ENCODE results near the gene ARIH1. TPM values are rescaled to one million over a fixed set of nuclear protein-coding genes. Genes with fewer than 3 reads are reported as not detected.
"Not testable (repeated sequence)": the region's sequence is repeated elsewhere in the genome, so short reads cannot be mapped to it uniquely, and the experiment has no call there.

The ARIH1 gene
- total and polyA plus RNA-seq, 2 experiments from 2014 or later = 24.5 to 29.5 TPM

DNA sequence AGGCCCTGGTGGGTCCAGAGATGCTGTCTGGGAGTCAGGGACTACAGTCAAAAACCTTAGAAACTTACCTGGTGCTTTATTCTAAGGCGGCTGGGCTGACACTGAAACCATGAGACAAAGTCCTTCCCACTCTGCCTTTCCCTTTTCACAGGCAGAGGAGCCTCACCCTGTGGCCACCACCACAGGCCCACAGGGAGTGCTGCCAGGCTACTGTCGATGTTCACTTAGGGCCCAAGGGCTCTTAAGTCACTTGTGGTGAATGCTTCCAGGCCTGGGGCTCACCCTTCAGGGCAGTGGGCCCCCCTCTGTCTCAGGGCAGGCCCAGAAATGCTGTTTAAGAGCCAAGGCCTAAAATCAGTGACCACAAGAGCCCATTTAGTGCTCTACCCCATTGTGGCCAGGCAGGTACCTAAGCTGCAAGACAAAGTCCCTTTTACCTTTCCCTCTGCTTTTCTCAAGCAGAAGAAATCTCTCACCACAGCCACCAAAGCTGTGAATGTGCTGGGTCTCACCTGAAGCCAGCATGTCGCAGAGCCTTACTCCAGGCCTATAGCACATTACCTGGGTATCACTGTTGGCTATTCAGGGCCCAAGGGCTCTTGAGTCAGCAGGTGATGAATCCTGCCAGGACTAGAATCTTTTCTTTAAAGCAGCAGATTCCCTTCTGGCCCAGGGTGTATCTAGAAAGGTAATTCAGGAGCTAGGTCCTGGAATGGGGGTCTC, 140.8 kb downstream of the ARIH1 start:
- TF ChIP-seq EZH2 (IDR thresholded peaks at IDR 0.05; ENCODE audit: insufficient read depth, poor library complexity, severe bottlenecking) (no peak), EZH2phosphoT487 (IDR thresholded peaks at IDR 0.05; ENCODE audit: insufficient read depth, low read depth) (no peak)
- Histone ChIP-seq H3K9me3 (ENCODE audit: low read depth) (no peaks in the 10 kb centered on the region), H3K36me3 (ENCODE audit: low read depth) (no peaks in the 10 kb centered on the region), H2AFZ (no peak overlapping the region), H4K20me1 (ENCODE audit: insufficient read depth) (no peaks in the 10 kb centered on the region), H3K9me2 (ENCODE audit: insufficient read depth) (no peaks in the 10 kb centered on the region), H3K79me2 (ENCODE audit: insufficient read depth) (no peaks in the 10 kb centered on the region), H3F3A (ENCODE audit: insufficient read depth) (no peaks in the 10 kb centered on the region), H3K27me3 (replicated peaks; ENCODE audit: insufficient read depth) (no peaks in the 10 kb centered on the region), H3K4me3 (no peak overlapping the region), H3K4me1 (ENCODE audit: insufficient read depth) (no peaks in the 10 kb centered on the region), H3K4me2 (ENCODE audit: unreplicated experiment) (no peak overlapping the region), H3K9ac (no peak overlapping the region), H3K27ac (no peak overlapping the region)
- 74 to 78% methylated on average over 3 of the region's 3 CpGs for WGBS, 2 experiments (ENCODE audit: low coverage in 1 of 2, low lambda C conversion rate in 2 of 2, missing lambda C conversion rate in 2 of 2)
- no peak for DNase-seq
- in situ Hi-C loops (cut with MboI) = no loop called here

DNA sequence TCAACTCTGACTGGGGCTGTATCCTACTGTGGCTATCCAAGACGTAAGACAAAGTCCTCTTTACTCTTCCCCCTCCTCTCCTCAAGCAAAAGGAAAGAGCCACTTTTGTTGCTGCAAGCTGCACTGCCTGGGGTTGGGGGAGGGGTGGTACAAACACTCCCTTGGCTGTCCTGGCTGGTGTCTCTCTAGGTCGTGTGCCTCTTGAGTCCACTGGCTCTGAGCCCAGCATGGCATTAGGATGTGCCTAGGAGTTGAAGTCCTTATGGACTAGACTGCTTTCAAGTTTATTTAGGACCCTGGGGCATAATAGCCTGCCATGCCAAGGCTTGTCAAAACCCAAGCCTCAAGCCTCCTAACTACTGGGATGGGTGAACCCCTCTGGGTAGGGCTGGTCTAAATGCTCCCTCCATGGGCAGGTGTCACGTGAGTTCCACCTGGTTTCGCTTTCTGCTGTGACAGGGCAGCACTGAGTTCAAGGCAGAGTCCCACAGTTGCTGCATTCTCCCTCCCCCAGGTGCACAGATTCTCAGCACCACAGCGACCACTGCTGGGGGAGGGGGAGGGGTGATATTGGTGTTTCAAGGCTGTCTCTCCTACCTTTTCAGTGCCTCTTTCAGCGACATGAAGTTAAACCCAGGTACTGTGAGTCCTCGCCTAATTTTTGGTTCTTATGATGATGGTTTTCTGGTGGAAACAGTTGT, 141.6 kb downstream of the ARIH1 start:
- H3K4me1 ChIP-seq (ENCODE audit: insufficient read depth); H3K9me2 ChIP-seq (ENCODE audit: insufficient read depth); in situ Hi-C loops (cut with MboI); H3K36me3 ChIP-seq (ENCODE audit: low read depth); H3F3A ChIP-seq (ENCODE audit: insufficient read depth); H3K27me3 ChIP-seq (replicated peaks; ENCODE audit: insufficient read depth); H3K9ac ChIP-seq; H3K4me3 ChIP-seq; H3K27ac ChIP-seq; DNase-seq; H3K4me2 ChIP-seq (ENCODE audit: unreplicated experiment); H2AFZ ChIP-seq; H3K79me2 ChIP-seq (ENCODE audit: insufficient read depth); H3K9me3 ChIP-seq (ENCODE audit: low read depth); H4K20me1 ChIP-seq (ENCODE audit: insufficient read depth): not testable (repeated sequence)
- 53 to 61% methylated on average over 6 to 7 of the region's 7 CpGs for WGBS, 2 experiments (ENCODE audit: low coverage in 1 of 2, low lambda C conversion rate in 2 of 2, missing lambda C conversion rate in 2 of 2)

DNA sequence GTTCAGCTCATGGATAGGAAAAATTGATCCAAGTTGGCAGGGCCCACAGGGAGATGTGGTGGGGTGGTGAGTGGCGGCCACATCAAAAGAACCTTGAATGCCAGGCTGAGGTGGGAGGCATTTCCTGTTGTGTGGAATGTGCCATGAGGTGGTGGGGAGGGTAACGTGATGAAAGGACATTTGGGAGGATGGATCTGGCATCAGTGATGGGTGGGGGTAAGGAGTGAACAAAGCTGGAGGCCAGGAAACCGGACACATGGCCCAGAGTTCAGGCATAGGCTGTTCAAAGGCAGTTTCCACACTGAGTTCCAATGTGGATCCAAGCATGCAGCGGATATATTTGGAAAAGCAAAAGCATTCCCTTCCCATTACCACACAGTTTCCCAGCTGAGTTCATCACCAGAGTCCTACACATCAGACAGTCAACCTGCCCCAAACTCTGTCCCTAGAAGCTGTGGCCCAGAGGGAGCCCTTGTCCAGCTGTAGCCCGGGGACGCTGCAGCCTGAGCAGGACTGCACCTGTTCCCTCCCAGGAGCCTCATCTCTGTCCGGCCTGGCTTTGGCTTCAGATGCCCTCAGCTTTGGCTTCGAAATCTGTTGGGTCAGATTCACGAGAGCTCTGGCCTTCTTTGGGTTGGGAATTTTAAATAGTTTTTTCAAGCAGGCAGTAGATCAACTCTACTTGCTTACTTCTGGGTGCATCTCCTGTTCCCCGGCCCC, 142.5 kb downstream of the ARIH1 start:
- no peaks in the 10 kb centered on the region for H3K36me3 ChIP-seq (ENCODE audit: low read depth)
- no peak overlapping the region for H3K4me3 ChIP-seq
- no peak for TF ChIP-seq EZH2phosphoT487 (IDR thresholded peaks at IDR 0.05; ENCODE audit: insufficient read depth, low read depth)
- no peak for TF ChIP-seq EZH2 (IDR thresholded peaks at IDR 0.05; ENCODE audit: insufficient read depth, poor library complexity, severe bottlenecking)
- 73 to 74% methylated on average over 10 of the region's 10 CpGs for WGBS, 2 experiments (ENCODE audit: low coverage in 1 of 2, low lambda C conversion rate in 2 of 2, missing lambda C conversion rate in 2 of 2)
- no peaks in the 10 kb centered on the region for H3K27me3 ChIP-seq (replicated peaks; ENCODE audit: insufficient read depth)
- in situ Hi-C loops (cut with MboI) = no loop called here
- no peaks in the 10 kb centered on the region for H3K4me1 ChIP-seq (ENCODE audit: insufficient read depth)
- no peak overlapping the region for H3K27ac ChIP-seq
- DNase-seq = no peak
- no peak overlapping the region for H3K9ac ChIP-seq
- no peaks in the 10 kb centered on the region for H4K20me1 ChIP-seq (ENCODE audit: insufficient read depth)
- H2AFZ ChIP-seq = no peak overlapping the region
- no peaks in the 10 kb centered on the region for H3K79me2 ChIP-seq (ENCODE audit: insufficient read depth)
- H3K9me2 ChIP-seq (ENCODE audit: insufficient read depth) = no peaks in the 10 kb centered on the region
- no peak overlapping the region for H3K4me2 ChIP-seq (ENCODE audit: unreplicated experiment)
- no peaks in the 10 kb centered on the region for H3K9me3 ChIP-seq (ENCODE audit: low read depth)
- no peaks in the 10 kb centered on the region for H3F3A ChIP-seq (ENCODE audit: insufficient read depth)

DNA sequence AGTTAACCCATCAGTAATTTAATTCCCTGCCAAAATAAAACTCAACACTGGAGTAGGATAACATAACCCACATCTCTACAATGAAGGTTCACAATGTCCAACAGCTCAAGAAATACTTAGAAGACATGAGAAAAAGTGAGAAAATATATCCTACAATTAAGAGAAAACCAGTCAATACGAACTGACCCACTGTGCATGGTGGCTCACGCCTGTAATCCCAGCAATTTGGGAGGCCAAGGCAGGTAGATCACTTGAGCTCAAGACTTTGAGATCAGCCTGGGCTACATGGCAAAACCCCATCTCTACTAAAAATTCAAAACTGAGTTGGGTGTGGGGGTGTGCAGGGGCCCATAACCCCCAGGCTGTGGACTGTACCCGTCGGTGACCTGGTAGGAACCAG, 149.7 kb downstream of the ARIH1 start:
- 73 to 82% methylated on average over 4 of the region's 4 CpGs for WGBS, 2 experiments (ENCODE audit: low coverage in 1 of 2, low lambda C conversion rate in 2 of 2, missing lambda C conversion rate in 2 of 2)
- in situ Hi-C loops (cut with MboI) = loop anchor here (10.0 kb wide), 1 partner anchor 51 kb away; no protein-coding TSS in a partner anchor

DNA sequence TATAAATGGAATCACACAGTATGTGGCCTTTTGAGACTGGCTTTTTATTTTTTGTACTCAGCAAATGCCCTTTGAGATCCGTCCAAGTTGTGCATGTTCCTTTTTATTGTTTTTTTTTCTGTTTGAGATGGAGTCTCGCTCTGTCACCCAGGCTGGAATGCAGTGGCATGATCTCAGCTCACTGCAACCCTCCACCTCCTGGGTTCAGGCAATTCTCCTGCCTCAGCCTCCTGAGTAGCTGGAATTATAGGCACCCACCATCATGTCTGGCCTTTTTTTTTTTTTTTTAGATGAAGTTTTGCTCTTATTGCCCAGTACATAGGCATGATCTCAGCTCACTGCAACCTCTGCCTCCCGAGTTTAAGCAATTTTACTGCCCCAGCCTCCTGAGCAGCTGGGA, 152.0 kb downstream of the ARIH1 start:
- H4K20me1 ChIP-seq (ENCODE audit: insufficient read depth); H3K9ac ChIP-seq; H3K27me3 ChIP-seq (replicated peaks; ENCODE audit: insufficient read depth); H3K79me2 ChIP-seq (ENCODE audit: insufficient read depth); H3K9me2 ChIP-seq (ENCODE audit: insufficient read depth); H3K27ac ChIP-seq; H3F3A ChIP-seq (ENCODE audit: insufficient read depth); H3K9me3 ChIP-seq (ENCODE audit: low read depth); H3K4me1 ChIP-seq (ENCODE audit: insufficient read depth); H3K4me2 ChIP-seq (ENCODE audit: unreplicated experiment); H3K36me3 ChIP-seq (ENCODE audit: low read depth); H3K4me3 ChIP-seq; H2AFZ ChIP-seq: not testable (repeated sequence)
- 4 to 26% methylated on average over 3 of the region's 3 CpGs for WGBS, 2 experiments (ENCODE audit: low coverage in 1 of 2, low lambda C conversion rate in 2 of 2, missing lambda C conversion rate in 2 of 2)
- DNase-seq = peak; percentile 6
- in situ Hi-C loops (cut with MboI) = loop anchor here (10.0 kb wide), 1 partner anchor 49 kb away; no protein-coding TSS in a partner anchor

More for the DNA sequence above, 149.7 kb downstream of the ARIH1 start:
- H3K27ac ChIP-seq; DNase-seq; H3K9me2 ChIP-seq (ENCODE audit: insufficient read depth); H3K79me2 ChIP-seq (ENCODE audit: insufficient read depth); H3K27me3 ChIP-seq (replicated peaks; ENCODE audit: insufficient read depth); H3K9me3 ChIP-seq (ENCODE audit: low read depth); H3F3A ChIP-seq (ENCODE audit: insufficient read depth); H3K4me2 ChIP-seq (ENCODE audit: unreplicated experiment); H3K4me1 ChIP-seq (ENCODE audit: insufficient read depth); H2AFZ ChIP-seq; H4K20me1 ChIP-seq (ENCODE audit: insufficient read depth); H3K4me3 ChIP-seq; H3K36me3 ChIP-seq (ENCODE audit: low read depth); H3K9ac ChIP-seq: not testable (repeated sequence)

DNA sequence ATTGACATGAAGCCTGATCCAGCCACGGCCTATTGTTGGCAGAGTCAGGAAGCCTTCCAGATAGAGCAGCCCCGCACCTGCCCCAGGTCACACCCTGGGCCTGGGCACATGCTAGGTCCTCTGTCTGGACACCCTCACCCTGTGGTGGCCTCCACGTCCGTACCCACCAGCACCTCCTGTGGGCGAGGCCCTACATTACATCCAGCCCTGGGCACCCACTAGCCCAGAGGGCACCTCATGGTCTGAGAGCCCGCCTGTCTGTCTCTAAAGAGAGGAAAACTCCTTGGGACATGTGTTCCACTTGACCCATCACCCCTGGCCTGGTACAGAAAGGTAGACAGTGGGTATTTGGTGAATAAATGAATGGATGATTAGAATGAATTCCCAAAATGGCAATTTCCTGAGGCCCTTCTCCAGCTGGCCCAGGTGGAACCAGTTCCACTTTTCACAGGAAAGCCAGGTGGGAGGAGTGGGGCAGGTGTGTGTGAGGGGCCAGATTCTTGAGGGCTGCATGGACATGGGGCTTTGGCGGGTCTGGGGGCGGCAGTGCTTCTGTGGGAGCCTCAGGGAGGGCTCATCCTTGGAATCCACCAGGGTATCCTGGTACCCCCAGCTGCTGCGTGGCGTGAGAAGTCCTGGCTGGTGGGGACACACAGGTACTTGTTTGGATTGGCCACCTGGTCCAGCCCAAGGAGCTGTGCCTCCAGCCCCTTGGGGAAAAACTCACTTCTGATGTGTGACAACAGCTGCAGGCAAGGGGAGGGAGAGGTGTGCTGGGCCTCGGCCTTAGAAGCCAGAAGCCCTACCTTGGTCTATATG, 154.3 kb downstream of the ARIH1 start:
- 71 to 78% methylated on average over 10 to 11 of the region's 11 CpGs for WGBS, 2 experiments (ENCODE audit: low coverage in 1 of 2, low lambda C conversion rate in 2 of 2, missing lambda C conversion rate in 2 of 2)
- in situ Hi-C loops (cut with MboI) = loop anchor here (10.0 kb wide), 1 partner anchor 46 kb away; no protein-coding TSS in a partner anchor

More for the DNA sequence above, 154.3 kb downstream of the ARIH1 start:
- H3K9me2 ChIP-seq (ENCODE audit: insufficient read depth); H3K4me2 ChIP-seq (ENCODE audit: unreplicated experiment); H3K27me3 ChIP-seq (replicated peaks; ENCODE audit: insufficient read depth); H4K20me1 ChIP-seq (ENCODE audit: insufficient read depth); H3K36me3 ChIP-seq (ENCODE audit: low read depth); H3K4me3 ChIP-seq; H3K27ac ChIP-seq; H3F3A ChIP-seq (ENCODE audit: insufficient read depth); H3K79me2 ChIP-seq (ENCODE audit: insufficient read depth); H3K9ac ChIP-seq; DNase-seq; H3K9me3 ChIP-seq (ENCODE audit: low read depth); H3K4me1 ChIP-seq (ENCODE audit: insufficient read depth); H2AFZ ChIP-seq: not testable (repeated sequence)
